ENCODE data around the gene CTIF.

The CTIF gene

GRCh38 chr18:48736321-48737260 is 197.8 kb downstream of the CTIF start:
- no peak for DNase-seq

GRCh38 chr18:48739266-48740067 is 200.6 kb downstream of the CTIF start:
- DNase-seq: no peak

- DNase-seq: no peak
Measured at GRCh38 chr18:48740068-48740440, 201.2 kb downstream of the CTIF start.

GRCh38 chr18:48740851-48741485 is 202.1 kb downstream of the CTIF start:
- no peak for DNase-seq

- DNase-seq: no peak
Measured at GRCh38 chr18:48741866-48742265, 203.0 kb downstream of the CTIF start.

- DNase-seq: no peak
Measured at GRCh38 chr18:48742304-48742703, 203.5 kb downstream of the CTIF start.

- DNase-seq: no peak
Measured at GRCh38 chr18:48742706-48743475, 204.1 kb downstream of the CTIF start.

GRCh38 chr18:48743886-48744285 is 205.1 kb downstream of the CTIF start:
- no peak for DNase-seq

- DNase-seq: no peak
Measured at GRCh38 chr18:48745293-48745692, 206.5 kb downstream of the CTIF start.

GRCh38 chr18:48749768-48750167 is 210.9 kb downstream of the CTIF start:
- no peak for DNase-seq

- DNase-seq: no peak
Measured at GRCh38 chr18:48750485-48751175, 211.8 kb downstream of the CTIF start.

GRCh38 chr18:48751727-48752468 is 213.1 kb downstream of the CTIF start:
- no peak for DNase-seq

- no peak for DNase-seq
Measured at GRCh38 chr18:48752478-48752877, 213.6 kb downstream of the CTIF start.

- no peak for DNase-seq
Measured at GRCh38 chr18:48752928-48753327, 214.1 kb downstream of the CTIF start.

- no peak for DNase-seq
Measured at GRCh38 chr18:48753691-48754090, 214.9 kb downstream of the CTIF start.

- DNase-seq: no peak
Measured at GRCh38 chr18:48754559-48754958, 215.7 kb downstream of the CTIF start.

GRCh38 chr18:48754993-48755473 is 216.2 kb downstream of the CTIF start:
- no peak for DNase-seq

- no peak for DNase-seq
Measured at GRCh38 chr18:48756511-48757226, 217.8 kb downstream of the CTIF start.

GRCh38 chr18:48757367-48757766 is 218.5 kb downstream of the CTIF start:
- no peak for DNase-seq

- no peak for DNase-seq
Measured at GRCh38 chr18:48757906-48758305, 219.1 kb downstream of the CTIF start.

Data from activated CD4-positive, alpha-beta T cell treated with anti-CD3 and anti-CD28 coated beads, Interleukin-2, Interleukin-6, amounts not matched to agents 100 ng/mL and 50 ng/mL, durations not matched to agents 16 hours and 8 hours (primary cell).